Effector memory CD4-positive, alpha-beta T cell (primary cell): ENCODE results near the gene KRT71.
"Not testable (repeated sequence)": the region's sequence is repeated elsewhere in the genome, so short reads cannot be mapped to it uniquely, and the experiment has no call there.

ENCODE experiments used
- DNase-seq, 3 donors: peaks; one replicate each; pipeline ENCODE4 v3.0.0-alpha.2; 2020
- H3K27ac ChIP-seq: 2 replicates; pipeline ENCODE4 v1.7.0; 2013; ENCODE audit warnings: mild to moderate bottlenecking, low read length, moderate library complexity; ENCODE audit not compliant: insufficient read depth, poor library complexity, severe bottlenecking
- H3K27me3 ChIP-seq: replicated peaks from 2 replicates; pipeline ENCODE4 v1.7.0; 2013; ENCODE audit warnings: mild to moderate bottlenecking, low read length; ENCODE audit not compliant: insufficient read depth, control insufficient read depth, poor library complexity, severe bottlenecking
- H3K36me3 ChIP-seq: 2 replicates; pipeline ENCODE4 v1.7.0; 2013; ENCODE audit warnings: mild to moderate bottlenecking, low read length, moderate library complexity; ENCODE audit not compliant: control insufficient read depth, insufficient read depth
- H3K4me1 ChIP-seq: 2 replicates; pipeline ENCODE4 v1.7.0; 2013; ENCODE audit warnings: low read length, mild to moderate bottlenecking; ENCODE audit not compliant: control insufficient read depth, insufficient read depth, poor library complexity, severe bottlenecking
- H3K4me3 ChIP-seq: 2 replicates; pipeline ENCODE4 v1.7.0; 2013; ENCODE audit warnings: low read length, low read depth, mild to moderate bottlenecking; ENCODE audit not compliant: insufficient read depth, poor library complexity, severe bottlenecking
- H3K9me3 ChIP-seq: 2 replicates; pipeline ENCODE4 v1.7.0; 2013; ENCODE audit warnings: mild to moderate bottlenecking, low read length, moderate library complexity; ENCODE audit not compliant: control insufficient read depth
- total RNA-seq, 3 donors: gene quantifications; one replicate each; lab custom pipeline; 2026; lab: John Stamatoyannopoulos, UW

The KRT71 gene
- total RNA-seq: 0 reads per million in 3 donors

DNA sequence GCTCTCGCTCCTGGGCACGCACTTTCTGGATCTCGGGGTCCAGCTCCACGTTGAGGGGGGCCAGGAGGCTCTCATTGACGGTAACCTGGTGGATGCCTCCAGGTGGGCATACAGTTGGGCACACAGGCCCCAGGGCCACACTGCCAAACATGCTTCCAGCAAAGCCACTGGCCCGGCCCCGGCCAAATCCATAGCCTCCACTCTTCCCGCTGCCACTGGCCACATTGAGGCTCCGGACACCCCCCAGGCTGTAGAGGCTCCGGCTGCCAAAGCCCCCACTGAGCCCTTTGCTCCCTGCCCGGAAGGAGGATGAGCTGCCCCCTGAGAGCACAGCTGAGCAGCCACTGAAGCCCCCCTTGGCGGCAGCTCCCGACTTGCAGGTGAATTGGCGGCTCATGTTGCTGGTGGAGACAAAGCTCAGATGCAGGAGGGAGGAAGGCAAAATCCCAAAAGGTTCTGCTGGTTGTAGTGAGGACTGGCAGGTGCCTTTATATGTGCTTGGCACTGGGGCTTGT lies at the start of gene KRT71:
KRT71 (minus strand) TSS at position 465 of the 515 bp plus-strand sequence; CDS start at position 397, 68 bp downstream.
- no peak within 1 kb of the TSS for H3K4me3 ChIP-seq
- no peaks in the 10 kb centered on the region for H3K9me3 ChIP-seq
- no peaks in the 10 kb centered on the region for H3K36me3 ChIP-seq
- H3K4me1 ChIP-seq: no peaks in the 10 kb centered on the region
- H3K27ac ChIP-seq: no peak within 1 kb of the TSS
- H3K27me3 ChIP-seq: no peaks in the 10 kb centered on the region
- no peak for DNase-seq

GRCh38 chr12:52602552-52602951 lies 49.6 kb upstream of the KRT71 start:
- Histone ChIP-seq H3K27ac (no peak overlapping the region), H3K36me3 (no peaks in the 10 kb centered on the region), H3K4me3 (no peak overlapping the region), H3K27me3 (no peaks in the 10 kb centered on the region), H3K9me3 (no peaks in the 10 kb centered on the region), H3K4me1 (no peaks in the 10 kb centered on the region)
- no peak for DNase-seq

DNA sequence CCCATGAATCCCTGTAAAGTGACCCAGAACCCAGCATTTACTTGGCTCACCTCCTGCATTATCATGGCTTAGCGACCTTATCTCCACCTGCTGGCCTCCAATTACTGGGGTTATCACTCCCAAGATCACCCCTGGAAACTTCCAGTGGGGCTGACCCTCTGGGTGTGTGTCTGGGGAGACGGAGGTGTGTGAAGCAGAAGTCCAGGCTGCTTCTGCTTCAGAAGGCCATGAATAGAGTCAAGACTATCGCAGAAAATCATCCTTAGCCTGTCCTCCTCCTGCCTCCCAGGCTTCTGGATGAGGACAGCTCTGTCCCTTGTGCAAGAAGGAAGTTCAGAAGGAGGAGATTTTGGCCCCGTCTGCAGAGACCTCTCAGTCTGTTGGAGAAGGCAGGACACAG lies 48.7 kb upstream of the KRT71 start:
- Histone ChIP-seq H3K4me1 (no peaks in the 10 kb centered on the region), H3K4me3 (no peak overlapping the region), H3K9me3 (no peaks in the 10 kb centered on the region), H3K27me3 (no peaks in the 10 kb centered on the region), H3K27ac (no peak overlapping the region), H3K36me3 (no peaks in the 10 kb centered on the region)
- DNase-seq: no peak

DNA sequence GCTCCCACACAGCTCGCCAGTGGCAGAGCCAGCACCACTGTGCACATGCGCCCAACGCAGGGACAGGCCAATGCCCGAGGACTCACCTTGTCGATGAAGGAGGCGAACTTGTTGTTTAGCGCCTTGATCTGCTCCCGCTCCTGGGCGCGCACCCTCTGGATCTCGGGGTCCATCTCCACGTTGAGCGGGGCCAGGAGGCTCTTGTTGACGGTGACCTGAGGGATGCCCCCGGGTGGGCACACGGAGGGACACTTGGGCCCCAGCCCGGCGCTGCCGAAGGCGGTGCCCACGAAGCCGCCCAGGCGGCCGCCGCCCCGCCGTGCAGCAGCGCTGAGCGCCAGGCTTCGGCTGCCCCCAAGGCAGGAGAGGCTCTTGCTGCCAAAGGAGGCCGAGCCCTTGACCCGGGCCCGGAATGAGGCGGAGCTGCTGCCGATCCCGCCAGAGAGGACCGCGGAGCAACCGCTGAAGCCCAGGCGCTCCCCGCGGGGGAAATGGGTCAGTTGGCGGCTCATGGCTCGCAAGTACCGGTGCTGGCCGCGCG lies 48.1 kb upstream of the KRT71 start, which contains the start of gene KRT72:
KRT72 (minus strand) TSS at position 523 of the 541 bp plus-strand sequence; CDS start at position 512, 11 bp downstream.
- no peaks in the 10 kb centered on the region for H3K27me3 ChIP-seq
- DNase-seq: no peak
- no peaks in the 10 kb centered on the region for H3K36me3 ChIP-seq
- no peak within 1 kb of the TSS for H3K4me3 ChIP-seq
- no peaks in the 10 kb centered on the region for H3K9me3 ChIP-seq
- H3K4me1 ChIP-seq: no peaks in the 10 kb centered on the region
- no peak within 1 kb of the TSS for H3K27ac ChIP-seq

- H3K27ac ChIP-seq: no peak overlapping the region
- no peaks in the 10 kb centered on the region for H3K4me1 ChIP-seq
- no peaks in the 10 kb centered on the region for H3K36me3 ChIP-seq
- DNase-seq: no peak
- no peaks in the 10 kb centered on the region for H3K27me3 ChIP-seq
- H3K4me3 ChIP-seq: no peak overlapping the region
- H3K9me3 ChIP-seq: no peaks in the 10 kb centered on the region
These were observed 47.5 kb upstream of the KRT71 start for GRCh38 chr12:52600475-52600874.

- no peak for DNase-seq
- H3K27me3 ChIP-seq: no peaks in the 10 kb centered on the region
- H3K9me3 ChIP-seq: no peaks in the 10 kb centered on the region
- H3K36me3 ChIP-seq: no peaks in the 10 kb centered on the region
- H3K4me3 ChIP-seq: no peak overlapping the region
- no peak overlapping the region for H3K27ac ChIP-seq
- H3K4me1 ChIP-seq: no peaks in the 10 kb centered on the region
These were observed 47.1 kb upstream of the KRT71 start for GRCh38 chr12:52600071-52600470.

- Histone ChIP-seq H3K27ac (no peak overlapping the region), H3K9me3 (no peaks in the 10 kb centered on the region), H3K27me3 (no peaks in the 10 kb centered on the region), H3K36me3 (no peaks in the 10 kb centered on the region), H3K4me1 (no peaks in the 10 kb centered on the region), H3K4me3 (no peak overlapping the region)
- DNase-seq: no peak
These were observed 46.0 kb upstream of the KRT71 start for GRCh38 chr12:52598966-52599365.

GRCh38 chr12:52594237-52594636 lies 41.3 kb upstream of the KRT71 start:
- not testable (repeated sequence) for H3K36me3 ChIP-seq, DNase-seq, H3K9me3 ChIP-seq, H3K4me1 ChIP-seq, H3K27me3 ChIP-seq, H3K27ac ChIP-seq, H3K4me3 ChIP-seq

DNA sequence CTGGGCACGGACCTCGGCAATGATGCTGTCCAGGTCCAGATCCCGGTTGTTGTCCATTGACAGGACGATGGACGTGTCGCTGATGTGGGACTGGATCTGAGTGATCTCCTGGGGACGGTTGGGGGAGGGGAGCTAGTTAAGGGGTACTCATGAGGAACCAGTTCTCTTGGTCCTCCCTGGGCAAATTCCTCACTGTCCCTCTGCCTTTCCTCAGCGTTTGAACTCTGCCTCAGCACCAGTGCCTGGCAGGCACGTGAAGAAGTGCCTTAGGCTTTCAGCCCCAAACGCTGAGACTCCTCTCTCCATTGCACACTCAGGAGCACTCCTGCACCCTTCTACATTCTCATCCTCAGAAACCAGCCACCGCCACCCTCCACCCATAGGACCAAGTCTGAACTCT lies 38.6 kb upstream of the KRT71 start:
- no peak for DNase-seq
- Histone ChIP-seq H3K27me3 (no peaks in the 10 kb centered on the region), H3K9me3 (no peaks in the 10 kb centered on the region), H3K4me1 (peaks cover 4% of the 10 kb centered on the region), H3K27ac (no peak overlapping the region), H3K4me3 (no peak overlapping the region), H3K36me3 (no peaks in the 10 kb centered on the region)

GRCh38 chr12:52590021-52590420 lies 37.1 kb upstream of the KRT71 start:
- H3K27ac ChIP-seq: no peak overlapping the region
- no peak overlapping the region for H3K4me3 ChIP-seq
- no peaks in the 10 kb centered on the region for H3K36me3 ChIP-seq
- no peak for DNase-seq
- H3K9me3 ChIP-seq: no peaks in the 10 kb centered on the region
- peaks cover 13% of the 10 kb centered on the region for H3K4me1 ChIP-seq
- no peaks in the 10 kb centered on the region for H3K27me3 ChIP-seq
